Measurements from ENCODE around the gene SNTG2. TPM values are rescaled to one million over a fixed set of nuclear protein-coding genes. Genes with fewer than 3 reads are reported as not detected.

The SNTG2 gene
- total and polyA plus RNA-seq, 2 experiments from 2014 or later: 0.66 to 1.0 TPM

GRCh38 chr2:963876-964275 lies 13.2 kb downstream of the SNTG2 start:
- DNase-seq (ENCODE audit: low read depth in 1 of 2, low spot score in 1 of 2): no peak

GRCh38 chr2:964562-964961 lies 13.9 kb downstream of the SNTG2 start:
- no peaks in the 10 kb centered on the region for H3K9me3 ChIP-seq (ENCODE audit: low read depth)
- H3K4me1 ChIP-seq (ENCODE audit: low read depth): no peaks in the 10 kb centered on the region
- no peak for DNase-seq (ENCODE audit: low read depth in 1 of 2, low spot score in 1 of 2)
- no peaks in the 10 kb centered on the region for H3K36me3 ChIP-seq
- no peaks in the 10 kb centered on the region for H3K27me3 ChIP-seq
- no peak overlapping the region for H3K4me3 ChIP-seq
- no peak overlapping the region for H3K27ac ChIP-seq
- TF ChIP-seq, protein P1, sequence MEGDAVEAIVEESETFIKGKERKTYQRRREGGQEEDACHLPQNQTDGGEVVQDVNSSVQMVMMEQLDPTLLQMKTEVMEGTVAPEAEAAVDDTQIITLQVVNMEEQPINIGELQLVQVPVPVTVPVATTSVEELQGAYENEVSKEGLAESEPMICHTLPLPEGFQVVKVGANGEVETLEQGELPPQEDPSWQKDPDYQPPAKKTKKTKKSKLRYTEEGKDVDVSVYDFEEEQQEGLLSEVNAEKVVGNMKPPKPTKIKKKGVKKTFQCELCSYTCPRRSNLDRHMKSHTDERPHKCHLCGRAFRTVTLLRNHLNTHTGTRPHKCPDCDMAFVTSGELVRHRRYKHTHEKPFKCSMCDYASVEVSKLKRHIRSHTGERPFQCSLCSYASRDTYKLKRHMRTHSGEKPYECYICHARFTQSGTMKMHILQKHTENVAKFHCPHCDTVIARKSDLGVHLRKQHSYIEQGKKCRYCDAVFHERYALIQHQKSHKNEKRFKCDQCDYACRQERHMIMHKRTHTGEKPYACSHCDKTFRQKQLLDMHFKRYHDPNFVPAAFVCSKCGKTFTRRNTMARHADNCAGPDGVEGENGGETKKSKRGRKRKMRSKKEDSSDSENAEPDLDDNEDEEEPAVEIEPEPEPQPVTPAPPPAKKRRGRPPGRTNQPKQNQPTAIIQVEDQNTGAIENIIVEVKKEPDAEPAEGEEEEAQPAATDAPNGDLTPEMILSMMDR (IDR thresholded peaks at IDR 0.05; ENCODE audit: low read depth, low read length): no peak

More at GRCh38 chr2:963876-964275, 13.2 kb downstream of the SNTG2 start:
- H3K9me3 ChIP-seq (ENCODE audit: low read depth): no peaks in the 10 kb centered on the region
- no peak overlapping the region for H3K27ac ChIP-seq
- H3K36me3 ChIP-seq: no peaks in the 10 kb centered on the region
- no peaks in the 10 kb centered on the region for H3K4me1 ChIP-seq (ENCODE audit: low read depth)
- TF ChIP-seq, protein P1 (IDR thresholded peaks at IDR 0.05; ENCODE audit: low read depth, low read length): no peak
- no peak overlapping the region for H3K4me3 ChIP-seq
- H3K27me3 ChIP-seq: no peaks in the 10 kb centered on the region

- TF ChIP-seq, protein P1 (IDR thresholded peaks at IDR 0.05; ENCODE audit: low read depth, low read length): no peak
- no peaks in the 10 kb centered on the region for H3K4me1 ChIP-seq (ENCODE audit: low read depth)
These were observed 15.0 kb downstream of the SNTG2 start for GRCh38 chr2:965640-966147.

DNA sequence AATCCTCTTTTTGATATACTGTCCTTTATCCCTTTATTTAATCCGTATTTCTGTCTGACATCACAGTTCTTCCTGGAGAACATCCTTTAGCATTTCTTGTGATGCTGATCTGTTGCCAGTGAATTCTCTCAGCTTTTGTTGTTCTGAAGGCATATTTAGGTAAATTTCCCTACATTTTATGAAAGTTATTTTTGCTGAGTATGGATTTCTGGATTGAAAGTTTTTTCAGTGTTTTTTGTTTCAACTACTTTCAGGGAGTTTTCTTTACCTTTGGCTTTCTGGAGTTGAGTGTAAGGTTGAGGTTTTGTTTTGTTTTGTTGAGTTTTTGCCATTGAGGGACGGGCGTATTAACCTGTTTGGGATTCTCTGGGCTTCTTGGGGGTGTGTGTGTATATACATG lies 22.5 kb downstream of the SNTG2 start:
- Histone ChIP-seq H3K4me3 (no peak overlapping the region), H3K27me3 (no peaks in the 10 kb centered on the region), H3K9me3 (ENCODE audit: low read depth) (no peaks in the 10 kb centered on the region), H3K36me3 (no peaks in the 10 kb centered on the region), H3K27ac (no peak overlapping the region), H3K4me1 (ENCODE audit: low read depth) (peaks cover 4% of the 10 kb centered on the region)
- TF ChIP-seq, protein P1 (IDR thresholded peaks at IDR 0.05; ENCODE audit: low read depth, low read length): no peak
- no peak for DNase-seq (ENCODE audit: low read depth in 1 of 2, low spot score in 1 of 2)

More at GRCh38 chr2:965640-966147, 15.0 kb downstream of the SNTG2 start:
- Histone ChIP-seq H3K27ac (no peak overlapping the region), H3K27me3 (no peaks in the 10 kb centered on the region), H3K36me3 (no peaks in the 10 kb centered on the region), H3K9me3 (ENCODE audit: low read depth) (no peaks in the 10 kb centered on the region), H3K4me3 (no peak overlapping the region)
- DNase-seq (ENCODE audit: low read depth in 1 of 2, low spot score in 1 of 2): no peak

- H3K27me3 ChIP-seq: no peaks in the 10 kb centered on the region
- no peak for DNase-seq (ENCODE audit: low read depth in 1 of 2, low spot score in 1 of 2)
- H3K4me1 ChIP-seq (ENCODE audit: low read depth): peaks cover 4% of the 10 kb centered on the region
- no peaks in the 10 kb centered on the region for H3K36me3 ChIP-seq
- H3K27ac ChIP-seq: no peak overlapping the region
- TF ChIP-seq, protein P1 (IDR thresholded peaks at IDR 0.05; ENCODE audit: low read depth, low read length): no peak
- no peaks in the 10 kb centered on the region for H3K9me3 ChIP-seq (ENCODE audit: low read depth)
- no peak overlapping the region for H3K4me3 ChIP-seq
These were observed 23.4 kb downstream of the SNTG2 start for GRCh38 chr2:974054-974453.

All from cardiac muscle cell (in vitro differentiated cells and primary cell).